AG20443 (cell line): ENCODE data around the gene CKMT2.
A peak's percentile ranks its signal among the peaks of the same experiment; 100 is the strongest.

Experiments
- DNase-seq: peaks from one replicate; pipeline ENCODE4 v3.0.0; 2012; ENCODE audit warnings: low spot score, mixed read lengths

The CKMT2 gene

GRCh38 chr5:81233080-81233634 lies at the start of gene CKMT2:
TSS of gene CKMT2 (plus strand) at chr5:81233322. CDS start at chr5:81251133, 17,811 bp downstream.
- DNase-seq, result peak; percentile 79

- DNase-seq, result no peak
Measured at GRCh38 chr5:81183811-81184748, 49.0 kb upstream of the CKMT2 start.

- DNase-seq, result no peak
Measured at GRCh38 chr5:81184749-81185110, 48.4 kb upstream of the CKMT2 start.

DNA sequence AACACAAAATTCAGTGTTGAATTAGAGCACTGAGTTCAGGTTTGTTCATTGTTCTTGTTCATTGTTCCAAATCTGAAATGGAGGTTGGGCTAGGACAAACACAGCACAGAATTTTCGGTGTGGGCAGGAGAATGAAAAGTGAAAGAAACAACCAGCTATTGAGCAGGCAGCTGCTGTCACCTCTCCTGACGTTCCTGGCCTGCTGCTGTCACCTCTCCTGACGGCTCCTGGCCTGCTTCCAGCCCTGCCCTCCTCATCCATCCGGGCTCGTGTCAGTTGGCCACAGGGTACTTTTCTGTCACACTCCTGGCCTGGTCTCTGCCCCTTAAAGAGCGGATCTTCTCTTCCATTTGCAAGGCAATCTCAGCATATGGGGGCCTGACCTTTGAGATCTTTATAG lies 45.2 kb upstream of the CKMT2 start:
- DNase-seq, result no peak

DNA sequence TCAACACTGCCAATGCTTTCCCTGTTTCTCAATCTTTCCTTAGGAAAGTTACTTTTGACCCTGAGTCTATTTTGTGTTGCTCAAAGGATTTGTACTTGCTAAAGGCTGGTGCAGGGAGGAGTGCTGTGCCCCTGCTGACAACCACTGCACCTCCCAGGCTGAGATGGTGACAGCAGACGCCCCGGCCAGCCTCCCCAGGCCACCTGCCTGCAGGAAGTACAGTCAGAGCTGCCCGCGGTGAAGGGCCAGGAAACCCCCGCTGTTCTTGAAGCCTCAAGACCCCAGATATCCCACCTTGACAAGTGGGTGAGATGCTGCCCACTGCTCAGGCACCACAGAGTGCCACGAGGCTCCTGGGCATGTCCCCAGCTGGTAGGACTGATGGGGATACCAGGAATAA lies 44.2 kb upstream of the CKMT2 start:
- DNase-seq, result no peak

DNA sequence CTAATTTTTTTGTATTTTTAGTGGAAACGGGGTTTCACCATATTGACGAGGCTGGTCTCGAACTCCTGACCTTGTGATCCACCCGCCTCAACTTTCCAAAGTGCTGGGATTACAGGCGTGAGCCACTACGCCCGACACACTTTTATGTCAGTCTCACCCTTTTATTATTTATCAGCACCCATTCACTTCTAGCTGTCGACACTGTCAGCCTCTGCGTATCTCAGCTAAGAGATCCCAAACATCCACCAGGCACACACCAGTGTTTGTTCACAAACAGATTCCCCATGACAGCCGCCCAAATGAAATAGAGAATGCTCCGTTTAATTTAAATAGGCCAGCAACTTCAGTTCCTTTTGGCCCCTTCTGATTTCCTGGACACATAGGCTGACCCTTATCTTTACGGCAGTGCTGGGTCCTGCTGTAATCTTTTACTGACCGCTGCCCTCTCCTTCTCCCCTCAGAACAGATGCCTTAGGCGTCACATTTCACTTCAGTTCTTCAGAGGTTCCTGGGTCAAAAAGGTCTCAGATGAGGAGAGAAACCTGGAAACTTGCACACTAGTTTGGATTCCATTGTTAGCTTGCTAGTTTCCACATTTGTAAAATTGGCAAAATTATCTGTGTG lies 43.1 kb upstream of the CKMT2 start:
- DNase-seq, result no peak

GRCh38 chr5:81191726-81192372 lies 41.3 kb upstream of the CKMT2 start:
- DNase-seq, result no peak

- DNase-seq, result no peak
Measured at GRCh38 chr5:81192373-81192750, 40.8 kb upstream of the CKMT2 start.

- peak; percentile 96 for DNase-seq
Measured at GRCh38 chr5:81194633-81195334, 38.3 kb upstream of the CKMT2 start.

DNA sequence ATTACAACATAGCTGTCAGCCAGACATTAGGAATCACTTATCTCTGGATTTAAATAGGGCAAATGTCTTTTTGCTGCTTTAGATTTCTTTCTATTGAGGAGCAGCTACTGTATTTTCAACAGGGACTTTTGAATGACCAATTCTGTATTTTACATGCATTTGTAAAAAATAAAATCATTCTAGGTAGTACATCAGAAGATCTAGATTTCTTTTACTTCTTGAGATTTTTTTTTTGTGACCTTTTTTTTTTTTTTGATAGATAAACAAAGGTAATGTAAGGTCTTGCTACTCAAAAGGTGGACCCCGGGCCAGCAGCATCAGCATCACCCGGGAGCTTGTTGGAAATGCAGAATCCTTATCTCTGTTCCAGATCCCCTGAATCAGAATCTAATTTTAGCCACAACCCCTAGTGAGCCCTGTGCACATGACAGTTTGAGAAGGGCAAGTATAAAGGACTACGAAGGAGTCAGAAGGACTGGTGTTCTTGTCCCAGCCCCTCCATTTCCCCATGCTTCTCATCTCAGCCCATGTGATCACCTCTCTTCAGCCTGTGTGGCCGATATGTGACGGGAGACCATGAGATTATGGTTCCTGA lies 37.7 kb upstream of the CKMT2 start:
- no peak for DNase-seq

- no peak for DNase-seq
Measured at GRCh38 chr5:81202655-81203054, 30.5 kb upstream of the CKMT2 start.

- no peak for DNase-seq
Measured at GRCh38 chr5:81203729-81204128, 29.4 kb upstream of the CKMT2 start.

DNA sequence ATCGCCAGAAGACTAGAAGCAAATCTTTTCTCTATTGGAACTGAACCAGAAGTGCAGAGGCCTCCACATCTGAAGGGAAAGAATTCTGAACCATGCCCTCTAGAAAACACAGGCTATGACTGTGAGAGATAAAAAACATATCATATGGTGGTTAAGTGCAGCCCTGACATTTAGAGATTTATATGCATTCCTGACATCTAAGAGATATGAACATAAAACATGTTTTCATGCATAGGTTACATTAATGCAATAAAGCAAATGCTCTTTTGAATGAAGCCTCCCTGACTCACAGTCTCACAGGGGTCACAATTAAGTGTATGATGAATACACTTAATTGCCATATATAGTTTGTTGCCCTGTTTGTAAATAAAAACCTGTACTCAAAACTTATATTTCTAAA lies 28.9 kb upstream of the CKMT2 start:
- DNase-seq, result no peak

- DNase-seq, result no peak
Measured at GRCh38 chr5:81205058-81205457, 28.1 kb upstream of the CKMT2 start.

- DNase-seq, result peak; percentile 37
Measured at GRCh38 chr5:81207009-81207408, 26.1 kb upstream of the CKMT2 start.

DNA sequence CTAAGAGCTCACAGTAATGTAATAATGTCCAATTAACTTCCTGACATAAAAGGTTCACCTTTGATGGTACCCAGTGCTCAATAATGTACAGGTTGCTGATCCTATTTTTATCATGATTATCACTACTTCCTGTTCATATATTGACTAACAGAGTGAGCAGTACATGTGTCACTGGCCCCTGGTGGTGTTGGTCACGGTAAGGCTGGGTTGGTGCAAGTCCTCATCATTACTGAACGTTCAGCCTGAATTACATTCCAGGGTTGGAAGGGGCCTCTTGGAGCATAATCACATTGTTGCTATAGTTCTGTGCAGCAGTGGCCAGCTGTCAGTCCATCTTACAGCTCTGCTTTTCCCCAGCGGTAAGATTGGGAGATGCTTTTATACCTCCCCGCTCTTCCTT lies 24.2 kb upstream of the CKMT2 start:
- no peak for DNase-seq

GRCh38 chr5:81209386-81209785 lies 23.7 kb upstream of the CKMT2 start:
- no peak for DNase-seq

- no peak for DNase-seq
Measured at GRCh38 chr5:81209869-81210493, 23.1 kb upstream of the CKMT2 start.

DNA sequence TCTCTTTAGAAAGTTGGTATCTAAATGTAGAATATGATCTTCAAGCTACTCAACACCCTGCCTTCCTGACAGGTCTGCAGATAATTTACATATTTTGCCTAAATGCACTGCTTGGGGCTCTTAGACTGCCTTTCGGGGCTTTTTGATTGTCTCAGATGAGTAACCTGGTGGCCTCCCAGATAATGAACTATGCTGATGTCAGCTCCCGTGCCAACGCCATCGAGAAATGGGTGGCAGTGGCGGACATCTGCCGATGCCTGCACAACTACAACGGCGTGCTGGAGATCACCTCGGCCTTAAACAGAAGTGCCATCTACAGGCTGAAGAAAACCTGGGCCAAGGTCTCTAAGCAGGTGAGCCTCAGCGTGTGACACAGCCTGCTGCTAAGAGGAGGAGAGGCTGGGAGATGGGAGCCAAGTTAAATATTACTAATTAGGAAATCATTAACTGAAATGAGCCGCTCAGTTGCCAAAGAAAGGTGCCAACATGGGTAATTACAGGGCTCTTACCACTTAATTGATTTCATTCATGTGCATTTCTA lies 20.8 kb upstream of the CKMT2 start:
- DNase-seq, result no peak

DNA sequence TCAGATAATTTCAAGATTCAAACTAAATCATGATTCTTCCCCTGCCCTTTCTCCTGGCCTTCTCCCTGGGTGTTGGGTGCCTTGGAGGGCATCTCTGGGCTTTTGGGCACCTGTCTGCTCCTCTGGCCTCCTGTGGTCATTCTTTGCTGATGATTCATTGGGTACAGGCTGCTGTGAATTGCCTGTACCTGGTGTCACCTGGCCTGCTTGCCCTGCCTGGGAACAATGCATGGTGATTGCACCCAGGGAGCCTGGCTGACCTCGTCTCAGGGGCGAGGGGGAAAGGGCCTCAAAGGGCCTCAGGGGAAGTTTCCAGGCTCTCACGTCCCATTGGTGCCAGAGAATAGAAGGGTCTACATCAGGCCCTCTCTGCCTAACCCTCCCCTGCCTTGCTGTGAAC lies 20.1 kb upstream of the CKMT2 start:
- no peak for DNase-seq

GRCh38 chr5:81214848-81215247 lies 18.3 kb upstream of the CKMT2 start:
- DNase-seq, result no peak
